KMS-11 (cell line): ENCODE results near the gene MKRN3.

Experiments
- H2AFZ ChIP-seq: fragments of 200-600 bp; sonication (generic); 2 replicates; pipeline ENCODE4 v1.6.1; 2016; ENCODE audit warnings: antibody characterized with exemption, mixed run types, low read depth
- H3K27ac ChIP-seq: fragments of 200-600 bp; sonication (generic); 2 replicates; pipeline ENCODE4 v1.6.1; 2016; ENCODE audit warnings: mild to moderate bottlenecking, mixed run types
- H3K27me3 ChIP-seq: fragments of 200-600 bp; sonication (generic); 2 replicates; pipeline ENCODE4 v1.6.1; 2017; ENCODE audit warnings: mild to moderate bottlenecking, low read depth, mixed run types, moderate library complexity; ENCODE audit not compliant: insufficient read depth
- H3K36me3 ChIP-seq: fragments of 200-600 bp; sonication (generic); 2 replicates; pipeline ENCODE4 v1.6.1; 2017; ENCODE audit warnings: mild to moderate bottlenecking, mixed run types; ENCODE audit not compliant: insufficient read depth
- H3K4me1 ChIP-seq: fragments of 200-600 bp; sonication (generic); 2 replicates; pipeline ENCODE4 v1.6.1; 2016; ENCODE audit warnings: mild to moderate bottlenecking, low read depth, mixed run types; ENCODE audit not compliant: poor library complexity, severe bottlenecking
- H3K4me2 ChIP-seq: fragments of 200-600 bp; sonication (generic); 2 replicates; pipeline ENCODE4 v1.7.0; 2016; ENCODE audit warnings: mild to moderate bottlenecking, mixed run types
- H3K4me3 ChIP-seq: fragments of 200-600 bp; sonication (generic); IDR thresholded peaks from 2 replicates; pipeline ENCODE4 v1.6.1; 2017; ENCODE audit warnings: low read depth, low read length, mixed read lengths; ENCODE audit not compliant: insufficient read depth
- H3K79me2 ChIP-seq: fragments of 200-600 bp; sonication (generic); 2 replicates; pipeline ENCODE4 v1.6.1; 2016; ENCODE audit warnings: low read depth, mixed run types; ENCODE audit not compliant: insufficient read depth
- H3K9ac ChIP-seq: fragments of 200-600 bp; sonication (generic); 2 replicates; pipeline ENCODE4 v1.6.1; 2016; ENCODE audit warnings: mild to moderate bottlenecking, mixed run types
- H4K20me1 ChIP-seq: fragments of 200-600 bp; sonication (generic); 2 replicates; pipeline ENCODE4 v1.6.1; 2016; ENCODE audit warnings: mild to moderate bottlenecking, mixed run types; ENCODE audit not compliant: insufficient read depth
- CTCF ChIP-seq: fragments of 200-600 bp; sonication (generic); conservative IDR thresholded peaks from 2 replicates; pipeline ENCODE4 v1.6.1; 2017; ENCODE audit warnings: low read depth, mild to moderate bottlenecking, antibody characterized with exemption, low read length, moderate library complexity, mixed read lengths

Gene MKRN3

DNA sequence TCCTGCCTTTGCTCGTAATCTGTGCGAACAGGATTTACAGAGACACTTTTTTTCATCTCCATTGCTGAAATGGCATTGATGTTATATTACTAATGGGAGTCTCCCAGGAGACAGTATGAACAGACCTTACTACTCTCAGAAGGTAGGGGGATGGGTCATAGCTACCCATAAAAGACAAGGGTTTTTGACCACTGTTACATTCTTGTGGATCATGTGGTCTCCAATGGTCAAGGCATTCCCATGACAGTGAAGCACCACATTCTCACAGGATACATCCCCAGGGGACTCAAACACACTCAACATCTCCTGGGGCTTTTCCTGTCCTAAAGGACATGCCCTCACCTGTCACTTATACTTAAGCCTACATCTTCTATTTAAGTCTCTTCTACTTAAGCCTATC, 40.8 kb downstream of the MKRN3 start:
- Histone ChIP-seq H3K4me1 (no peaks in the 10 kb centered on the region), H3K4me2 (no peak overlapping the region), H3K36me3 (no peaks in the 10 kb centered on the region), H3K9ac (no peak overlapping the region), H3K27me3 (no peaks in the 10 kb centered on the region), H3K79me2 (no peaks in the 10 kb centered on the region), H2AFZ (no peak overlapping the region), H4K20me1 (no peaks in the 10 kb centered on the region), H3K27ac (no peak overlapping the region), H3K4me3 (no peak overlapping the region)
- no peak for TF ChIP-seq CTCF

DNA sequence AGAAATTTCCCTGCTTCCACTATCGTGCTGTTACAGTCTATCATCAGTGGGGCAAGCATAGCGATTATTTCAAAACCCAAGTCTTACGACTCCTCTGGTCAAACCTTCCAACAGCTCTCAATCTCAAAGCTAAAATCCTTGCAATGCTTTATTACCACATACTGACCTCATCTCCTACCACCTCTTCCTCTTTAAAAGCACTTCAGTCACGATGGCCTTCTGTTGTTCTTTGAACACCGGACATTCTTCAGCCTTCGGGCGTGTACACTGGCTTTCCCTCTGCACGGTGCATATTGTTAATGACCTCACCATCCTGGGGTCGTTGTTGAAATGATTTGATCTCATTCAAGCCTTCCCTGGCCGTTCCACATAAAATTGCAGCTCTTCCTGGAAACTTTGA, 51.1 kb downstream of the MKRN3 start:
- Histone ChIP-seq H2AFZ (no peak overlapping the region), H4K20me1 (no peaks in the 10 kb centered on the region), H3K79me2 (no peaks in the 10 kb centered on the region), H3K4me1 (no peaks in the 10 kb centered on the region), H3K36me3 (no peaks in the 10 kb centered on the region), H3K27me3 (no peaks in the 10 kb centered on the region), H3K9ac (no peak overlapping the region), H3K4me2 (no peak overlapping the region), H3K4me3 (no peak overlapping the region), H3K27ac (no peak overlapping the region)
- no peak for TF ChIP-seq CTCF
